HEK293 (cell line): ENCODE measurements around the gene C1QTNF1.

Source experiments
- KLF1 ChIP-seq: fragments of 450-650 bp; formaldehyde crosslinking; IDR thresholded peaks from 2 replicates; pipeline ENCODE4 v1.5.1; 2016; ENCODE audit warnings: missing biosample characterization, missing genetic modification characterization
- KLF9 ChIP-seq: fragments of 450-650 bp; formaldehyde crosslinking; IDR thresholded peaks from 2 replicates; pipeline ENCODE4 v1.5.1; 2016; ENCODE audit warnings: missing biosample characterization, missing genetic modification characterization, low read depth
- MYNN ChIP-seq: fragments of 450-650 bp; formaldehyde crosslinking; IDR thresholded peaks from 2 replicates; pipeline ENCODE4 v1.5.1; 2016; ENCODE audit warnings: missing biosample characterization, missing genetic modification characterization, borderline replicate concordance
- TCF7L2 ChIP-seq: IDR thresholded peaks from 2 replicates; pipeline ENCODE4 v1.6.1; 2011; ENCODE audit warnings: low read depth, mild to moderate bottlenecking, inconsistent platforms, low read length, moderate library complexity, borderline replicate concordance
- ZNF114 ChIP-seq: fragments of 450-650 bp; formaldehyde crosslinking; IDR thresholded peaks from 2 replicates; pipeline ENCODE4 v1.5.0; 2017; ENCODE audit warnings: missing biosample characterization, missing genetic modification characterization
- ZNF132 ChIP-seq: fragments of 450-650 bp; formaldehyde crosslinking; IDR thresholded peaks from 2 replicates; pipeline ENCODE4 v1.5.1; 2017; ENCODE audit warnings: missing biosample characterization, missing genetic modification characterization, borderline replicate concordance
- ZNF521 ChIP-seq: fragments of 450-650 bp; formaldehyde crosslinking; IDR thresholded peaks from 2 replicates; pipeline ENCODE4 v1.5.1; 2017; ENCODE audit warnings: missing biosample characterization, mild to moderate bottlenecking, missing genetic modification characterization
- ZNF530 ChIP-seq: fragments of 450-650 bp; formaldehyde crosslinking; IDR thresholded peaks from 2 replicates; pipeline ENCODE4 v1.5.1; 2016; ENCODE audit warnings: low read depth, missing biosample characterization, missing genetic modification characterization
- ZNF571 ChIP-seq: fragments of 450-650 bp; formaldehyde crosslinking; IDR thresholded peaks from 2 replicates; pipeline ENCODE4 v1.5.0; 2017; ENCODE audit warnings: missing biosample characterization, missing genetic modification characterization
- ZNF600 ChIP-seq: fragments of 450-650 bp; formaldehyde crosslinking; IDR thresholded peaks from 2 replicates; pipeline ENCODE4 v1.5.1; 2016; ENCODE audit warnings: missing biosample characterization, missing genetic modification characterization
- ZNF623 ChIP-seq: fragments of 450-650 bp; formaldehyde crosslinking; IDR thresholded peaks from 2 replicates; pipeline ENCODE4 v1.5.1; 2016; ENCODE audit warnings: missing biosample characterization, missing genetic modification characterization
- ZNF677 ChIP-seq: fragments of 450-650 bp; IDR thresholded peaks from 2 replicates; pipeline ENCODE4 v1.5.0; 2018; ENCODE audit warnings: missing biosample characterization, mild to moderate bottlenecking, missing genetic modification characterization, moderate library complexity
- ZXDB ChIP-seq: fragments of 450-650 bp; formaldehyde crosslinking; IDR thresholded peaks from 2 replicates; pipeline ENCODE4 v1.5.1; 2016; ENCODE audit warnings: missing biosample characterization, missing genetic modification characterization
- TF ChIP-seq, protein P1 (sequence below): fragments of 450-650 bp; formaldehyde crosslinking; conservative IDR thresholded peaks from 2 replicates; pipeline ENCODE4 v1.5.1; 2016; ENCODE audit warnings: low read depth, missing biosample characterization, missing genetic modification characterization
- TF ChIP-seq, protein P2 (sequence below): fragments of 450-650 bp; formaldehyde crosslinking; IDR thresholded peaks from 2 replicates; pipeline ENCODE4 v1.5.1; 2017; ENCODE audit warnings: missing biosample characterization, missing genetic modification characterization
- TF ChIP-seq, protein P3 (sequence below): fragments of 450-650 bp; formaldehyde crosslinking; IDR thresholded peaks from 2 replicates; pipeline ENCODE4 v1.5.1; 2016; ENCODE audit warnings: missing biosample characterization, missing genetic modification characterization
- TF ChIP-seq, protein P4 (sequence below): IDR thresholded peaks from 2 replicates; pipeline ENCODE4 v1.6.1; 2011; ENCODE audit warnings: mild to moderate bottlenecking, low read depth, low read length, borderline replicate concordance
- TF ChIP-seq, protein P5 (sequence below): fragments of 450-650 bp; formaldehyde crosslinking; IDR thresholded peaks from 2 replicates; pipeline ENCODE4 v1.5.1; 2016; ENCODE audit warnings: missing biosample characterization, missing genetic modification characterization

The C1QTNF1 gene

DNA sequence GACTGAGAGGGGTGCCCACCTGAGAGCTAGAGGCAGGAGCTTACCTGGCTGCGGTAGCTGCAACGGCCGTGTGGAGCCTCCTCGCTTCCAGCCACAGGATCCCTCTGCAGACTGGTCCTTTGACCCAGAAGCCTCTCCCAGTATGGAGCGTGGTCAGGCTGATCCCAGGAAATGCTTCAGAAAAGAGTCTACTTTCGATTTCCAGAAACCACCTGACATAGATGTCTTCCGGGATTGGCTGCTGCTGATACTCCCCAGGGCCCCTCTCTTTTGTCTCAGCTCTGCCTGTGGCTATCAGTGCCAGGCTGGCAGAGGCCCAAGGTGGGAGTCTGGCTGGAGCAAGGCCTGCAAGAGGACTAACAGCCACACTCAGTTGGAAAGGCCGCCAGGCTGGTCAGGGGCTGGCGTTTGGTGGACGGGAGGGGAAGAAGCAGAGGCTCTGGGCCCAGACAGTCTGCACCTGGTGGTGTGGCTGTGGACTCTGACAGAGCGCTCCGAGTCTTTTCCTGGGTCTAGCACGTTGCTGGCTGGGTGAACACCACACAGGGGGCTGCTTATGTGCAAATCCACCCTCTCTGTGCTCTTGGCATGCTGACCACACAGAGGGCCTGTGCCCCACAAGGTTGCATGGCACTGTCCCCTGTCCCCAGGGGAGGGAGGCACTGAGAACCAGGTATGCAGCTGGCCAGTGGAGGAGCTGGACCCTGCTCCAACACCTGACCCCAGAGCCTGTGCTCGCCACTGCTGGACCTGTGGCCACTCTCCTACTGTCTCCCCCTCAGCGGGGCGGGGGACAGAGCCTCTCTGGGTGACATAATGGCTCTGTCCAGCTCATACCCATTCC, 44.0 kb upstream of the C1QTNF1 start, which contains the start of gene LGALS3BP (continued):
- TF ChIP-seq, protein P1, sequence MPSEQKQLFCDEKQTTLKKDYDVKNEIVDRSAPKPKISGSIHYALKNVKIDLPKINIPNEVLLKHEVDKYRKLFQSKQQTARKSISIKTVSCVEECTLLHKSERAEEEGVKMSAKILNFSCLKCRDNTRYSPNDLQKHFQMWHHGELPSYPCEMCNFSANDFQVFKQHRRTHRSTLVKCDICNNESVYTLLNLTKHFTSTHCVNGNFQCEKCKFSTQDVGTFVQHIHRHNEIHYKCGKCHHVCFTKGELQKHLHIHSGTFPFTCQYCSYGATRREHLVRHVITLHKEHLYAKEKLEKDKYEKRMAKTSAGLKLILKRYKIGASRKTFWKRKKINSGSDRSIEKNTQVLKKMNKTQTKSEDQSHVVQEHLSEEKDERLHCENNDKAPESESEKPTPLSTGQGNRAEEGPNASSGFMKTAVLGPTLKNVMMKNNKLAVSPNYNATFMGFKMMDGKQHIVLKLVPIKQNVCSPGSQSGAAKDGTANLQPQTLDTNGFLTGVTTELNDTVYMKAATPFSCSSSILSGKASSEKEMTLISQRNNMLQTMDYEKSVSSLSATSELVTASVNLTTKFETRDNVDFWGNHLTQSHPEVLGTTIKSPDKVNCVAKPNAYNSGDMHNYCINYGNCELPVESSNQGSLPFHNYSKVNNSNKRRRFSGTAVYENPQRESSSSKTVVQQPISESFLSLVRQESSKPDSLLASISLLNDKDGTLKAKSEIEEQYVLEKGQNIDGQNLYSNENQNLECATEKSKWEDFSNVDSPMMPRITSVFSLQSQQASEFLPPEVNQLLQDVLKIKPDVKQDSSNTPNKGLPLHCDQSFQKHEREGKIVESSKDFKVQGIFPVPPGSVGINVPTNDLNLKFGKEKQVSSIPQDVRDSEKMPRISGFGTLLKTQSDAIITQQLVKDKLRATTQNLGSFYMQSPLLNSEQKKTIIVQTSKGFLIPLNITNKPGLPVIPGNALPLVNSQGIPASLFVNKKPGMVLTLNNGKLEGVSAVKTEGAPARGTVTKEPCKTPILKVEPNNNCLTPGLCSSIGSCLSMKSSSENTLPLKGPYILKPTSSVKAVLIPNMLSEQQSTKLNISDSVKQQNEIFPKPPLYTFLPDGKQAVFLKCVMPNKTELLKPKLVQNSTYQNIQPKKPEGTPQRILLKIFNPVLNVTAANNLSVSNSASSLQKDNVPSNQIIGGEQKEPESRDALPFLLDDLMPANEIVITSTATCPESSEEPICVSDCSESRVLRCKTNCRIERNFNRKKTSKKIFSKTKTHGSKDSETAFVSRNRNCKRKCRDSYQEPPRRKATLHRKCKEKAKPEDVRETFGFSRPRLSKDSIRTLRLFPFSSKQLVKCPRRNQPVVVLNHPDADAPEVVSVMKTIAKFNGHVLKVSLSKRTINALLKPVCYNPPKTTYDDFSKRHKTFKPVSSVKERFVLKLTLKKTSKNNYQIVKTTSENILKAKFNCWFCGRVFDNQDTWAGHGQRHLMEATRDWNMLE = peak; percentile 43; the same call in 1 of the 2 replicates
- no peak for TF ChIP-seq ZNF623 (tag by site-specific recombination)
- no peak for TF ChIP-seq ZNF521 (tag by site-specific recombination)
- TF ChIP-seq, protein P2, sequence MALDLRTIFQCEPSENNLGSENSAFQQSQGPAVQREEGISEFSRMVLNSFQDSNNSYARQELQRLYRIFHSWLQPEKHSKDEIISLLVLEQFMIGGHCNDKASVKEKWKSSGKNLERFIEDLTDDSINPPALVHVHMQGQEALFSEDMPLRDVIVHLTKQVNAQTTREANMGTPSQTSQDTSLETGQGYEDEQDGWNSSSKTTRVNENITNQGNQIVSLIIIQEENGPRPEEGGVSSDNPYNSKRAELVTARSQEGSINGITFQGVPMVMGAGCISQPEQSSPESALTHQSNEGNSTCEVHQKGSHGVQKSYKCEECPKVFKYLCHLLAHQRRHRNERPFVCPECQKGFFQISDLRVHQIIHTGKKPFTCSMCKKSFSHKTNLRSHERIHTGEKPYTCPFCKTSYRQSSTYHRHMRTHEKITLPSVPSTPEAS (tag by site-specific recombination) = no peak
- peak; percentile 93 for TF ChIP-seq ZNF600 (tag by site-specific recombination)
- TF ChIP-seq ZNF114 (tag by site-specific recombination) = no peak
- no peak; the same call in 1 of the 2 replicates for TF ChIP-seq KLF1 (tag by site-specific recombination)
- no peak for TF ChIP-seq ZNF132 (tag by site-specific recombination)
- TF ChIP-seq, protein P3, sequence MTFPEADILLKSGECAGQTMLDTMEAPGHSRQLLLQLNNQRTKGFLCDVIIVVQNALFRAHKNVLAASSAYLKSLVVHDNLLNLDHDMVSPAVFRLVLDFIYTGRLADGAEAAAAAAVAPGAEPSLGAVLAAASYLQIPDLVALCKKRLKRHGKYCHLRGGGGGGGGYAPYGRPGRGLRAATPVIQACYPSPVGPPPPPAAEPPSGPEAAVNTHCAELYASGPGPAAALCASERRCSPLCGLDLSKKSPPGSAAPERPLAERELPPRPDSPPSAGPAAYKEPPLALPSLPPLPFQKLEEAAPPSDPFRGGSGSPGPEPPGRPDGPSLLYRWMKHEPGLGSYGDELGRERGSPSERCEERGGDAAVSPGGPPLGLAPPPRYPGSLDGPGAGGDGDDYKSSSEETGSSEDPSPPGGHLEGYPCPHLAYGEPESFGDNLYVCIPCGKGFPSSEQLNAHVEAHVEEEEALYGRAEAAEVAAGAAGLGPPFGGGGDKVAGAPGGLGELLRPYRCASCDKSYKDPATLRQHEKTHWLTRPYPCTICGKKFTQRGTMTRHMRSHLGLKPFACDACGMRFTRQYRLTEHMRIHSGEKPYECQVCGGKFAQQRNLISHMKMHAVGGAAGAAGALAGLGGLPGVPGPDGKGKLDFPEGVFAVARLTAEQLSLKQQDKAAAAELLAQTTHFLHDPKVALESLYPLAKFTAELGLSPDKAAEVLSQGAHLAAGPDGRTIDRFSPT (tag by site-specific recombination) = peak; percentile 88
- TF ChIP-seq ZNF677 (tag by site-specific recombination) = no peak
- TF ChIP-seq TCF7L2 = no peak
- TF ChIP-seq ZXDB (tag by site-specific recombination) = no peak
- TF ChIP-seq MYNN (tag by site-specific recombination) = no peak
- TF ChIP-seq, protein P4, sequence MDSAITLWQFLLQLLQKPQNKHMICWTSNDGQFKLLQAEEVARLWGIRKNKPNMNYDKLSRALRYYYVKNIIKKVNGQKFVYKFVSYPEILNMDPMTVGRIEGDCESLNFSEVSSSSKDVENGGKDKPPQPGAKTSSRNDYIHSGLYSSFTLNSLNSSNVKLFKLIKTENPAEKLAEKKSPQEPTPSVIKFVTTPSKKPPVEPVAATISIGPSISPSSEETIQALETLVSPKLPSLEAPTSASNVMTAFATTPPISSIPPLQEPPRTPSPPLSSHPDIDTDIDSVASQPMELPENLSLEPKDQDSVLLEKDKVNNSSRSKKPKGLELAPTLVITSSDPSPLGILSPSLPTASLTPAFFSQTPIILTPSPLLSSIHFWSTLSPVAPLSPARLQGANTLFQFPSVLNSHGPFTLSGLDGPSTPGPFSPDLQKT = no peak
- TF ChIP-seq, protein P5, sequence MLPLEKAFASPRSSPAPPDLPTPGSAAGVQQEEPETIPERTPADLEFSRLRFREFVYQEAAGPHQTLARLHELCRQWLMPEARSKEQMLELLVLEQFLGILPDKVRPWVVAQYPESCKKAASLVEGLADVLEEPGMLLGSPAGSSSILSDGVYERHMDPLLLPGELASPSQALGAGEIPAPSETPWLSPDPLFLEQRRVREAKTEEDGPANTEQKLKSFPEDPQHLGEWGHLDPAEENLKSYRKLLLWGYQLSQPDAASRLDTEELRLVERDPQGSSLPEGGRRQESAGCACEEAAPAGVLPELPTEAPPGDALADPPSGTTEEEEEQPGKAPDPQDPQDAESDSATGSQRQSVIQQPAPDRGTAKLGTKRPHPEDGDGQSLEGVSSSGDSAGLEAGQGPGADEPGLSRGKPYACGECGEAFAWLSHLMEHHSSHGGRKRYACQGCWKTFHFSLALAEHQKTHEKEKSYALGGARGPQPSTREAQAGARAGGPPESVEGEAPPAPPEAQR = no peak
- TF ChIP-seq ZNF530 = no peak
- no peak for TF ChIP-seq ZNF571
- no peak for TF ChIP-seq KLF9
